ENCODE results near the gene XXYLT1. TPM values are rescaled to one million over a fixed set of nuclear protein-coding genes. Genes with fewer than 3 reads are reported as not detected.

Gene XXYLT1
- total and polyA plus RNA-seq, 10 donors, result 2.7 to 22.3 (median 9.5) TPM

- peaks cover 0 to 71% (median 39%) of the 10 kb centered on the region in 6 donors for H3K4me1 ChIP-seq
- intact Hi-C loops (cut with DNase I; ENCODE audit: low total_unique reads), result no loop called here
- no peaks in the 10 kb centered on the region for H3K36me3 ChIP-seq
- H3K4me3 ChIP-seq, result no peak overlapping the region
- no peaks in the 10 kb centered on the region for H3K27me3 ChIP-seq (replicated peaks in 1 of 7)
- no peaks in the 10 kb centered on the region for H3K9me3 ChIP-seq
- TF ChIP-seq CTCF (IDR thresholded peaks at IDR 0.05 in 8 of 11, conservative IDR thresholded peaks at IDR 0.05 in 3 of 11) (no peak), POLR2AphosphoS5 (IDR thresholded peaks at IDR 0.05) (no peak), POLR2A (IDR thresholded peaks at IDR 0.05) (no peak)
- H3K27ac ChIP-seq, result peak overlapping the region in 7 of 8 donors; percentile 64 to 87 (median 74)
- peak; percentile 53 for DNase-seq
- 63 to 70% (median 69%) methylated on average over 12 of the region's 12 CpGs for WGBS, 5 donors
Observed at GRCh38 chr3:195081242-195081963, 189.6 kb downstream of the XXYLT1 start.

GRCh38 chr3:195080571-195081151, 190.3 kb downstream of the XXYLT1 start:
- TF ChIP-seq CTCF (IDR thresholded peaks at IDR 0.05 in 8 of 11, conservative IDR thresholded peaks at IDR 0.05 in 3 of 11) (no peak), POLR2AphosphoS5 (IDR thresholded peaks at IDR 0.05) (peak in 1 of 3 donors; percentile 68), POLR2A (IDR thresholded peaks at IDR 0.05) (no peak)
- DNase-seq, result peak; percentile 75
- H3K27me3 ChIP-seq (replicated peaks in 1 of 7), result no peaks in the 10 kb centered on the region
- H3K4me3 ChIP-seq, result no peak overlapping the region
- H3K9me3 ChIP-seq, result no peaks in the 10 kb centered on the region
- peaks cover 0 to 74% (median 38%) of the 10 kb centered on the region in 6 donors for H3K4me1 ChIP-seq
- no peaks in the 10 kb centered on the region for H3K36me3 ChIP-seq
- intact Hi-C loops (cut with DNase I; ENCODE audit: low total_unique reads), result no loop called here
- 39 to 69% (median 56%) methylated on average over 12 to 16 of the region's 16 CpGs for WGBS, 5 donors
- peak overlapping the region in 7 of 8 donors; percentile 62 to 87 (median 74) for H3K27ac ChIP-seq

- 12 to 26% (median 23%) methylated on average over 2 to 3 of the region's 3 CpGs for WGBS, 5 donors
- Histone ChIP-seq H3K27ac (peak overlapping the region in 7 of 8 donors; percentile 62 to 87 (median 74)), H3K9me3 (no peaks in the 10 kb centered on the region), H3K4me3 (no peak overlapping the region), H3K4me1 (peaks cover 0 to 77% (median 38%) of the 10 kb centered on the region in 6 donors), H3K36me3 (no peaks in the 10 kb centered on the region), H3K27me3 (replicated peaks in 1 of 7) (no peaks in the 10 kb centered on the region)
- peak; percentile 78 for DNase-seq
- intact Hi-C loops (cut with DNase I; ENCODE audit: low total_unique reads), result no loop called here
- TF ChIP-seq POLR2AphosphoS5 (IDR thresholded peaks at IDR 0.05) (peak in 2 of 3 donors; percentile 48 to 52), POLR2A (IDR thresholded peaks at IDR 0.05) (no peak)
Observed at GRCh38 chr3:195080125-195080524, 190.8 kb downstream of the XXYLT1 start.

- no peak for DNase-seq
Observed at GRCh38 chr3:195079636-195080035, 191.3 kb downstream of the XXYLT1 start.

More at GRCh38 chr3:195079636-195080035, 191.3 kb downstream of the XXYLT1 start:
- H3K4me1 ChIP-seq, result peaks cover 0 to 77% (median 38%) of the 10 kb centered on the region in 6 donors
- H3K27ac ChIP-seq, result peak overlapping the region in 7 of 8 donors; percentile 62 to 87 (median 74)
- 42 to 71% (median 60%) methylated on average over 5 of the region's 5 CpGs for WGBS, 5 donors
- H3K27me3 ChIP-seq (replicated peaks in 1 of 7), result no peaks in the 10 kb centered on the region
- H3K4me3 ChIP-seq, result no peak overlapping the region
- TF ChIP-seq POLR2A (IDR thresholded peaks at IDR 0.05), result no peak
- TF ChIP-seq CTCF (IDR thresholded peaks at IDR 0.05 in 8 of 11, conservative IDR thresholded peaks at IDR 0.05 in 3 of 11), result no peak
- no peak for TF ChIP-seq POLR2AphosphoS5 (IDR thresholded peaks at IDR 0.05)
- H3K36me3 ChIP-seq, result no peaks in the 10 kb centered on the region
- H3K9me3 ChIP-seq, result no peaks in the 10 kb centered on the region
- intact Hi-C loops (cut with DNase I; ENCODE audit: low total_unique reads), result no loop called here

Data from spleen (tissue), 11 donors.